Measurements from ENCODE around the gene TRAK1.
"Not testable (repeated sequence)": the region's sequence is repeated elsewhere in the genome, so short reads cannot be mapped to it uniquely, and the experiment has no call there.

TRAK1 gene, protein sequence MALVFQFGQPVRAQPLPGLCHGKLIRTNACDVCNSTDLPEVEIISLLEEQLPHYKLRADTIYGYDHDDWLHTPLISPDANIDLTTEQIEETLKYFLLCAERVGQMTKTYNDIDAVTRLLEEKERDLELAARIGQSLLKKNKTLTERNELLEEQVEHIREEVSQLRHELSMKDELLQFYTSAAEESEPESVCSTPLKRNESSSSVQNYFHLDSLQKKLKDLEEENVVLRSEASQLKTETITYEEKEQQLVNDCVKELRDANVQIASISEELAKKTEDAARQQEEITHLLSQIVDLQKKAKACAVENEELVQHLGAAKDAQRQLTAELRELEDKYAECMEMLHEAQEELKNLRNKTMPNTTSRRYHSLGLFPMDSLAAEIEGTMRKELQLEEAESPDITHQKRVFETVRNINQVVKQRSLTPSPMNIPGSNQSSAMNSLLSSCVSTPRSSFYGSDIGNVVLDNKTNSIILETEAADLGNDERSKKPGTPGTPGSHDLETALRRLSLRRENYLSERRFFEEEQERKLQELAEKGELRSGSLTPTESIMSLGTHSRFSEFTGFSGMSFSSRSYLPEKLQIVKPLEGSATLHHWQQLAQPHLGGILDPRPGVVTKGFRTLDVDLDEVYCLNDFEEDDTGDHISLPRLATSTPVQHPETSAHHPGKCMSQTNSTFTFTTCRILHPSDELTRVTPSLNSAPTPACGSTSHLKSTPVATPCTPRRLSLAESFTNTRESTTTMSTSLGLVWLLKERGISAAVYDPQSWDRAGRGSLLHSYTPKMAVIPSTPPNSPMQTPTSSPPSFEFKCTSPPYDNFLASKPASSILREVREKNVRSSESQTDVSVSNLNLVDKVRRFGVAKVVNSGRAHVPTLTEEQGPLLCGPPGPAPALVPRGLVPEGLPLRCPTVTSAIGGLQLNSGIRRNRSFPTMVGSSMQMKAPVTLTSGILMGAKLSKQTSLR

DNA sequence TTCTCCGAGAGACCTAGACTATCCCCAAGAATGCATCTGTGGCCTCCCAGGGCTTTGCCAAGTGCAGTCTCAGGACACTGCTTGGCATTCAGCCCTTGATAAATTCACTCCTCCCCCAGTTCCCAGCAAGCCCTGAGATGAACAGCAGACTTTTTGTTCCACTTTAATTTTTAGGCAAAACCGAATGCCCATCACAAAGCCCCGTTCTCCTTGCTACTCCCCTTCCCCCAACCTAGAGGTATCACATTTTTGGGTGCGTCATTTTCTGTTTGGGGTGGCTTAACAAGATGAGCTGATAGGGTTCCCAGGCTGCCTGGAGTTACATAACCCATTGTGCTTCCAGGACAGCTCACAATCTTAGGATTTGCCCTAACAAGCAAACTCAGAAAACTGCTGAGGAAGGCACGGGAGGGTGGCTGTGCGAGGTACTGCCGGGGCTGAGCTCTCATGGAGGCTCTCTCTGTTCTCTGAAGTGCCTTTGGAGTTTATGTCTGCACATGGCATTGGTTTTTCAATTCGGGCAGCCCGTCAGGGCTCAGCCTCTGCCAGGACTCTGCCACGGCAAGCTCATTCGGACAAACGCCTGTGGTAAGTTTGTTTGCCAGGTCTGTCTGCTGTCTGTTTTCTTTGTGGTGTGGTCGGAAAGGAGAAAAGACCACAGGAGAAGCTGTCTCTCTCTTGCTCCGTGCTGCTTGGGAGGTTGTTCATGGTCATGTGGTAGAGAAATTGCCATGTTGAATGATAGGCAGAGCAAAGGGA lies at the start of gene TRAK1:
Gene TRAK1, plus strand, starts transcription at position 385 of the 759 bp plus-strand sequence. Its CDS starts 113 bp downstream, at position 498.
- DNase-seq (ENCODE audit: low spot score), result no peak

DNA sequence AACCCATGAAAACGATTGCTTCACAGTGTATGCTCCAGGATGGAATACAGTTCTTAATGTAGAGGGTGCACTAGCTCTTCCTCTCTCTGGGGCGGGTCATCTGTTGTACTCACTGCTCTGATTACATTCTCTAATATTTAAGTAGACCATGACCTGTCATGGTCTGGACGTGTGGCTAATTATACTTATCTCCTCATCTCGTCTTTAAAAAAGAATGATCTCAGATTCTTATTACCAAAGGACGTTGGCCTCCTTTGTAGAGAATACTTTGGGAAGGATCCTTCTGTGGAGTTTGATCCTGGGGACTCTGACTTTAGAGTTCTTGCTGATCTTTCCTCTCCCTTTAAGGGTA lies 48.4 kb upstream of the TRAK1 start:
- no peak for DNase-seq (ENCODE audit: low spot score)

DNA sequence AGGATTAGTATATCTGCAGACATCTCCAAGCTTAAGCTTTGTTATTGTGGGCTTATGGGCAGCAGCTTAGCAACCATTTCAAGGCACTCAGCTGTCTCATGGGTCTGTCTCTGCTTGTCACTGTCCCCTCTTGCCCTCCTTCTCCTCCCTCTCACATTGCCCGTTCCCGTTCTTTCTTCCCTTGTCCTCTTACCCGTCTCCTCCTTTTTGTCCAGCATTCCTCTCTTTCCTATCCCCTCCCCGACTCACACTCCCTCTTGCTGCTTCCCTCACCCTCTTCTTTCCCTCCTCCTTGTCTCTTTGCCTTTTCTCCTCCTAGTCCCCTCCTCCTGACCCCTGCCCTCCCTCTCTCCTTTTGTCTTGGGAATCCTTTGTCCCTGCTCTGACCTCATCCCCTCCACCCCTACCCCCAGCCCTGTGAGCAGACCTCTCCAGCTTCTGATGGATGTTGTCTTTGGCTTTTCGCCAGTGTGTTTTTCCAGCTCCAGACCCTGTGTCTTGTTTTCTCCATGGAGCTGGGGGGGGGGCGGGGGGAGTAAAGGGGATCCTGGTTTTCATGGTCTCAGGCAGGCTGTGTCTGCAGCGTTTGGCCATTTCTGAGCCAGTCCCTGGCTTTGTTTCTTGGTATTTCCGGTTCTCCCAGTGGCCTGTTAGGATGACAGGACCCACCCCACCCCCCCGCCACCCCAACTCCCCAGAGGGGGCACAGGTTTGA lies 47.9 kb upstream of the TRAK1 start:
- DNase-seq (ENCODE audit: low spot score), result no peak

DNA sequence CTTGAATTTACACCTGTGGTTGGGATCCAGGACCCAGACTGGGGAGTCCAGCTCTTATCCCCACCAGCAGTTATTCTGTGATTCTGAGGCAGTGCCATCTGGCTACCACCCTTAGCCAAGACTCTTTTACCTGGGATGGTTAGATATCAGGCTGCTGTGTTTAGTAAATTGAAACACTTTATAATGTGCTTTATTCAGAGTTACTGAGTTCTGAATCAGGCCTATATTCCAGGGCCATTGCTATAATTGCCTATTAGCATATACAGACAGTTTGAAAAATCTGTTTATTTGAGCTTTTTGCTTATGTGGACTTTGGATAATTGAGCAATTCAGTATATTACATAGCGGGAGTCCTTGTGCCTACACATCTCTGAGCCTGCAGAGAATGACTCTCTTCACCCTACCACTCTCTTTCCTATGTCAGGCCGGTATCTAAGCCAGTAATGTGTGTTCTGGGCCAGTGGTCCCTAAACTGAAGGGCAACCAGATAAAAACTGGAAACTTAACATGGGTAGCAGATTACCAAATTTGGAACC lies 45.4 kb upstream of the TRAK1 start:
- DNase-seq (ENCODE audit: low spot score), result no peak

DNA sequence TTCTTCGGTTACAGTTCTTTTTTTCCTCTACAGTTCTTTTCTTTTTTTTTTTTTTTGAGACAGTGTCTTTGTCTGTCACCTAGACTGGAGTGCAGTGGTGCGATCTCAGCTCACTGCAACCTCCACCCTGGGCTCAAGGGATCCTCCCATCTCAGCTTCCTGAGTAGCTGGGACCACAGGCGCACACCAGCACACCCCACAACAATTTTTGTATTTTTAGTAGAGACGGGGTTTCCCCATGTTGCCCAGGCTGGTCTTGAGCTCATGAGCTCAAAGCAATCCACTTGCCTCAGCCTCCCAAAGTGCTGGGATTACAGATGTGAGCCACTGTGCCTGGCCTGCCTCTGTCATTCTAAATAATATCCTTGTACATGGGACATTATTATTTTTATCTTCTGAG lies 42.6 kb upstream of the TRAK1 start:
- not testable (repeated sequence) for DNase-seq (ENCODE audit: low spot score)

DNA sequence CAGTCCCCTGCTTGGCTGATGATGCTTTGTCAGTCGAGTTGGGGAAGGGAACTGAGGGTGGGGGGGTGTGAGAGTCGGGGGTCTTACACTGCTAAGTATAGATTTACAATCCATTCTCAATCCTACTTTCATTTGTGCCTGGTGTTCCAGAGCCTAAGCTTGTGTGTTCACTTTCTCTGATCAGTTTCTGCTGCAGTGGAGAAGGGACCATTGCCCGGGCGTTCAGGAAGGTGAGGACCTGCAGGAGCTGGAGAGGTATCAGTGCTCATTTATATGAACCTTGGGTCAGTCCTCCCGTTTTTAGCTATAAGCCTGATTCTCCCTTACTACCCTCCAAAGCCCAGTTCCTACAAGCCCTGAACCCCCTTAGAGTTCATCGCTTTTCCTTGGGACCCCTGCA lies 41.0 kb upstream of the TRAK1 start:
- DNase-seq (ENCODE audit: low spot score), result no peak

DNA sequence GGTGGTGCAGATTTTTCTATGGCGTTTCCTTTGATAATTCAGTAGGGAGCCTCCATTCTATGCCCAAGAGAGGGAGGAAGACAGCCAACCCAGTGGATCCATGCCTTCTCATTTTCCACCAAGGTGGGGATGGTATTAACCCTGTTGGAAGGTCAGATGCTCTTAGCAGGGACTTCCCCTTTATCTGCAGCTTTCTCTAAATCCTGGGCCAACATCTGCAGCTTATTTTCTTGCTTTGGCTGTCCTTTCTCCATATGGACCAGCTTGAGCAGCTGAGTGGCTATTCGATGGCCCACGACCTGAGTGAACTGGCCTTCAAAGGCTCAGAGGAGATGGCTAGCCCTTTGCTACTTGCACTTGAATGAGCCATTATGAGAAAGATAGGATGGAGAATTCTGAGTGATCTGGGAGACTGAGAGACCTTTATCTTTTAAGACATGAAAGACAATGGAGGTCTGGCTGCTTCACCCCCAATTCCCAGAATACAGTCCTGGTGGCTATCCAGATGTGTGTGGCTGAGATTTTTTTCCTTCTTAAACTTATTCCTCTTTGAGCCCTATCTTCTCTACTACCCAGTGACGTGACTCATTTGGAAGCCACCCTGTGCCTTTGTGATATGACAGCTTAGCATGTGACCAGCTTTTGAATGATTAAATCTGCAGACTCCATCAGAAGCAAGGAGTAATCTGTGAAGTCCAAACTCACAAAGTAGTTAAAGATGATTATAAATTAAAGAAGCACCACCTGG lies 39.6 kb upstream of the TRAK1 start:
- DNase-seq (ENCODE audit: low spot score), result no peak

DNA sequence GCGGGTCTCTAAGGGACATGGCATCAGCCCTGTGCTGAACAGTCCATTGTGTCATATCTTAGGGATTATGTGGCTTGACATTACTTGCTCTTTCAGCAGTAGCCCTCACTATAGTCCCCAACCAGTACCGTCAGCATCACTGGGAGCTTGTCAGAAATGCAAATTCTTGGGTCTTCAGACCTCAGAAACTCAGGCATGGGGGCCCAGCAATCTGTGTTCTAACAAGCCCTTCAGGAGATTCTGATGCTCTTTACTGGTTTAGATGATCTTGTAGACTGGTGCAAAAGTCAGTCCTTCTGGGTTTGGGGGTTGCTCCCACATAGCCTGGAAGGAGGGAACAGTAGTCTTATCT lies 39.0 kb upstream of the TRAK1 start:
- DNase-seq (ENCODE audit: low spot score), result no peak

DNA sequence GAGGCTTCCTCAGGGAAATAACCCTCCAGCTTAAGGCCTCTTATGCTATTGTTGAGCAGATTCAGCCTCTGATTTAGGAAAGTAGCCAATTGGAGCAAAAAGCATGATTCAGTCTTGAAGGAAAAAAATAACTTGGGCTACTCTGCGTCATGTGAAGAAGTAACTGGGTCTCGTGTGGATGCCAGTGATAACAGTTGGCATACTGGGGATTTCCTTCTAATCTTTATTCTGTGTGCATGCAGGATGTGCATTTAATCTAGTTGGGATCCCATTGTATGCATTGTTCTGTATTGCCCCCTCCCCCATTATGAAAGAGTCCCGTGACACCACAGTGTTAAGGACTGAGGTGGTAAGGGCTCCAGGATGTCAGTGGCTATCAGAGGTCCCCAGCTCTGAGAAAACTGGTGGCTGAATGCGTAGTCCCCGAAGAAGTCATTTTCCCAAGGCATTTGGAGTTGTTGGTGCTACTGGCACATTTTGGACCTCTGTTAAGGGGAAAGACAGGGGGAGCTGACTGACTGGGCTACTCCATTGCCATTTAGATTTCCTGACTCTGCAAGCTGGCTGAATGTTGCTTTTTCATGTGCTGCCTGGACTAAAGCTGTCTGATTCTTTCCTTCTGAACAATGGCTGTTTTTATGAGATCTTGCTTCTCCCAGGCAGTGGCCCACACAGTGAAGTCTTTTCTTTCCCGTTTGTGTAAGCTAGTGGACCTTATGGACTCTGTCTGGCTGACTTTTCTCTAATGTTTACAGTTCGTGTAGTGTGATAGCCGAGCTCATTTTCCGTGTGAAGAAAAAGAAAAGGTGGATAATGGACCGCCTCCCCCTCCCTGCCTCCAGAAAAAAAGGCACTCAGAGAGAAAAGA lies 38.4 kb upstream of the TRAK1 start:
- no peak for DNase-seq (ENCODE audit: low spot score)

DNA sequence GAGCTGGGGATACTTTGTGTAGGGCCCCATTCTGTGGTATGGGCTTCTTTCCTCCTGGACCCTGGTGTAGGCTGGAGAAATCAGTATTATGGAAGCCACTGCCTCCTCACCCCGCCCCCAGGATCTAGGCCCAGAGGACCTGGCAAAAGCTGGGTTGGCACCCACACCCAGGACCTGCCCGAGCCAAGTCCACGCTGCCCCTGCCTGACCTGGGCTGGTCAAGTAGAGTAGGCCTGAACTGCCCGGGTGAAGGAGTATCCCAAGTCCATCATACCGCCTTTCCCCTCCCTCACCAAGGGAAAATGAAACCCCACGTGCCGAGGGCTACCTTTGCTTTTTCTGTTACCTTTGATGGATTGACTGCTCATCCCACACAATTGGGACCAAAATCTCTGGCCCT lies 37.7 kb upstream of the TRAK1 start:
- DNase-seq (ENCODE audit: low spot score), result no peak

DNA sequence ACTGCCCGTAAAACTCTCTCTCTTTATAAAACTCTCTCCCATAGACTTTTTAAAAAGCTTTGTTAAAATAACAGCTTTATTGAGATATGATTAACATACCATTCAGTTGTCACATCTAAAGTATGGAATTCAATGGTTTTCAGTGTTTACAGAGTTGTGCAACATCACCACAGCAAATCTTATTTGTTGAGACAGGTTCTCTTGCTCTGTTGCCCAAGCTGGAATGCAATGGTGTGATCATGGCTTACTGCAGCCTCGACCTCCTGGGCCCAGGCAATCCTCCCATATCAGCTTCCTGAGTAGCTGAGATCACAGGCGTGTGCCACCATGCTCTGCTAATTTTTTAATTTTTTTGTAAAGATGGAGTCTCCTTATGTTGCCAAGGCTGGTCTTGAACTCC lies 35.9 kb upstream of the TRAK1 start:
- DNase-seq (ENCODE audit: low spot score), result no peak

DNA sequence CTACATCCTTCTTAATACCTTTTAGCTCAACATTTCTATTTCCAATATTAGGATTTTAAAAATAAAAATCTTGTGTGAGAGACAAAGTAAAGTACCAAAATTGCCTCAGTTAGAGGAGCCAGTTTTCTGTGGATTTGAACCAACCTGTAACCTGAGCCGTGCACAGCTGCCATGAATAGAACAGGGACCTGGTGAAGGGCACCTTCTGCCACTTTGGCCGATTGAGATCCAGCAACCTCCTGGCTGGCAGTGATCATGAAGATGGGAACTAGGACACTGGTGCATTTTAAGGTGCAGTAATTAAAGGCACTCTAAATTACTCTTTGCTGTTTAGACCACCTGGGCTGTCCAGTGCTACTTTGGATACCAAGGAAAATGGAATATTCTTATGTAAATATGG lies 34.3 kb upstream of the TRAK1 start:
- no peak for DNase-seq (ENCODE audit: low spot score)

DNA sequence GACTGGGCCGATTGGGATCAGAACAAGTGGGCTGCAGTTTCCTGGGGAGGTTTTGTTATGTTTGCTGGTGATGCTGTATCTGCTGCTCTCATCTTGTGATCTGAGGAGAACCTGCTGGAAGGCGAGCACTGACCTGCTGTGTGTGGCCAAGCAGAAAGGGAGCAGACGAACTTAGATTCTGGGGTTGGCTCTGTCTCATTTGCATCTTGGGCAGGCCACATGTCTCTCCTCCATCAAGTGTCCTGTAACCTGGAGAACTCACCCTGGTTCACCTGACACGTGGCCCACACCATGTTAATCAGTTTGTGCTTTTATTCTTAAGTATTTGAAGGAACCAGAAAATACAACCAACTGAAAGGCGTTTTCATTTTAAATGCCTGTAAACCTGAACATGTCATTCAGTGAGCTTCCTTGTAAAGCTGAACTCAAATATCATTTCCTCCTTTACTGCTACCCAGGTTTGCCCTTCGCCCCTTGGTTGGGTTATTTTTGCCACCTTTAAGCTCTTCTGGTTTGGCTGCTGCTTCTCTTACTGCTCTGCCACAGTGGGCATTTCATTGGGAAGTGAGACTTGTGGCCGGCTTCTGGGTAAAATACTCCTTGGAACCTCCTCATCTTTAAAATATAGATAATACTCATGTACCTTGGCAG lies 33.5 kb upstream of the TRAK1 start:
- DNase-seq (ENCODE audit: low spot score), result peak; percentile 54

DNA sequence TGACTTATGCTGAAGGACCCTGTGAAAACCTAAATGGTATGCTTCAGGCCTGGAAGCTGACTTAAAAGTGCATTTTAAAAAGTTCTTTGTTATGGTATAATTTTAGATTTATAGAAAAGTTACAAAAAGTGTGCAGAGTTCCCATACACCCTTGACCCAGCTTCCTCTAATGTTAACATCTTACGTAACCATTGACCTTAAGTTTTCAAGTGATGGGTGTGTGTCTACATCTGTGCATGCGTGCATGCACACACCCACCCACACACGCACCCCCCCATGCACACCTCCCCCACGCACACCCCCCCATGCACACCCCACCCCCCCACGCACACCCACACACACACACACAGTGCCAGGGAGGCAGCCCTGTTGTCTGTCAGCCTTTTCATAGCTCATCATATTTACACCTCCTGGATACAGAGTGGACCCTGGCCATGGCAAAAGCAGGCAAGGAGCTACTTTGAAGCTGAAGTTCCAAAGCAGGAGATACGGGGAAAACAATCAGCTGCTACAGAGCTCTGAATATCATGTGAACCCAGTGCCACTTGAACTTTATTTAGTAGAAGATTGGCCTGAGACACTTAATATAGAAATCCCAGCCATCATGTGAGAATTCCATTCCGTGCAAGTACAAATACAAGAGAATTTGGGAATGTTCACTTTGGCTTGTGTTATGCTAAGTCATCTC lies 30.0 kb upstream of the TRAK1 start:
- DNase-seq (ENCODE audit: low spot score), result no peak

DNA sequence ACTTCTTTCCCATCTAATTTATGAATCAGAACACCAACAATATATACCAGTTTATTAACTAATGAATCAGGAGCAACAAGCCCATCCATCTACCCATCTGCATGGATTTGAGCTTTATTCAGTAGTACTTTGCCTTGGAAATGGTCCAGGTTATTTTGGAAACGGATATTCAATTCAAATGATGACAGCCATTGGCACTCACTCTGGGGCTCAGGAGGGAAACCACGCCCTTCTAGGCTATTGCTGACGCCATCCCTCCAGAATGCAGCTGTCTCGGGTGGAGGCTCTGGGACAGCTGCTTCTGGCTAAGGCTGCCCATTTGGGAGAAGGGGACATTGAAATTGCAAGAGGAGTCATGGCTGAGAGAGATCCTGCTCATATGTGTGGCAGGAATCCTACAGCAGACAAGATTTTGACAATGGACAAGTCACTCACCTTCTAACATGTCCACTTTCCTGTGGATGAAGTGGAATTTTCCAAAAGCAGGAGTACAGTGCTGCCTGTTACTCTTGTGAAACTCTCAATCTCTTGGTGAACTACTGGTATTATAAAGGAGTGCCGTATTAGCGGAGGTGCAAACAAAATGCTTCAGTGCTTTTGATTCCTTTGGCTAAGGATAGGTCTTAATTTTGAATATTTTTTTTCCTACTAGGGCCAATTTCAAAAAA lies 29.3 kb upstream of the TRAK1 start:
- no peak for DNase-seq (ENCODE audit: low spot score)

DNA sequence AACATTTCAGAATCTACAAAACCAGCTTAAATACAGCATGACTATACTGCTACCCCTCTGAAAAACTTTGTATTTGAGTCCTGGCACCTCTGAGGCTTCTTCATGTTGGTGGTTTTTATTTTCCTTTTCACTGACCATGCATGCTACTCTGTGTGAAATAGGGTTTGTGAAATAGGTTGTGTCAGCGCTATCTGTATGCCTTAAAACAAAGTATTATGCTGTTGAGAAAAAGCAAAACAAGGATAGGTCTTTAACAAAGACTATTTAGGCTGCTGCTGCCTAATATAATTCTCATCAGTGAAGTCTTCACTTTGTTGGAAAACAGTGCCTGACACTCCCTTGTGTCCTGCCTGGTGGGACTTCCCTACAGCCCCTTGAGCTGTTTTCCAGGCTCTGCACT lies 28.7 kb upstream of the TRAK1 start:
- no peak for DNase-seq (ENCODE audit: low spot score)

DNA sequence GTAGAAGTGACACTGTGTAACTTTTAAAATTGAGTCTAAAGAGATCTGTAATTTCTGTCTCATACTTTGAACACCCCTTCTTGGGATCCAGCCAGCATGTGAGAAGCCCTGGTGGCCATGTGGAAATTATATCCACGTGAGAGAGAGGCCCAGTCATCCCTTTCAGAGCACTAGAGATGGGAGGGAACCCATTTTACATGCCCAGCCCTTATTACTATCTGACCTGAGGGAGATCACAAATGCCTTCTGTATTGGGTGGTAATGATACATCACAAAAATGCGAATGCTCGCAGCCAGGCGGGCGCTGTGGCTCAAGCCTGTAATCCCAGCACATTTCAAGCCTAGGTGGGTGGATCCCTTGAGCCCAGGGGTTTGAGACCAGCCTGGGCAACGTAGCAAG lies 27.3 kb upstream of the TRAK1 start:
- no peak for DNase-seq (ENCODE audit: low spot score)

DNA sequence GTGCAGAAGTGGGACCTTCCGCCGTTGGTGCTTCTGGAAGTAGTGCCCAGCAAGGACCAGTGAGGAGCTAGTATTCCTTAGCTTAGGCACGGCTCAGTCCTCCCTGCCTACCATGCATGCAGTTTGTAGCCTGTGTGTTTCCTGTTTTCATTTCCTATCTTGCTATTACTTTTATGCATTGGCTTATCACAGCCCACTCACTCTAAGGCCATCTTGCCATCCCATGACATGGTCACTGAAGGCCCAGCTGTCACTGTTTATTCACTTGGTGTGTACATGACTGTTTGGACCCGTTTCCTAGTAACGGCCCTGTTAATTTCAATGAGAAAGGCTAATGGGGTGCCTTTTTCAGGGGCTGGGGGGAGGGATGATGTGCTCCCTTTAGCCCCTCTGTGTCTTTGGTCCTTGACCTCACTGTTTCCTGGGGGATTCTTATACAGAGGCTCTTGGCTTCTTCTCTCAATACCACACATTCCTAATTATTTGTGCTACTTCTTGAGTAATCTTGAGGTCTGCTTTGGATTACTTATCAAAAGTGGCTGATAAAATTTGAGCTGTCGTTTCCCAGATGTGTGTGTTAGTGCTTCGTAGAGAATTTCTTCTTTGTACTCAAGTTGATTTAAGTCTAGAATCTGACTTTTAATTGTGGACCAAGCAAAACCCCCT lies 24.5 kb upstream of the TRAK1 start:
- DNase-seq (ENCODE audit: low spot score), result peak; percentile 80

Data from NAMALWA (cell line).